NK-92 (cell line): ENCODE data around the gene KRTAP3-1.

ENCODE experiments used
- DNase-seq: peaks from one replicate; lab custom pipeline; 2025; ENCODE audit not compliant: unreplicated experiment; lab: John Stamatoyannopoulos, UW

KRTAP3-1 gene

GRCh38 chr17:40980596-40980995 is 28.3 kb downstream of the KRTAP3-1 start:
- no peak for DNase-seq

- no peak for DNase-seq
These were observed 28.8 kb downstream of the KRTAP3-1 start for GRCh38 chr17:40980117-40980516.

- no peak for DNase-seq
These were observed 30.3 kb downstream of the KRTAP3-1 start for GRCh38 chr17:40978575-40979151.

DNA sequence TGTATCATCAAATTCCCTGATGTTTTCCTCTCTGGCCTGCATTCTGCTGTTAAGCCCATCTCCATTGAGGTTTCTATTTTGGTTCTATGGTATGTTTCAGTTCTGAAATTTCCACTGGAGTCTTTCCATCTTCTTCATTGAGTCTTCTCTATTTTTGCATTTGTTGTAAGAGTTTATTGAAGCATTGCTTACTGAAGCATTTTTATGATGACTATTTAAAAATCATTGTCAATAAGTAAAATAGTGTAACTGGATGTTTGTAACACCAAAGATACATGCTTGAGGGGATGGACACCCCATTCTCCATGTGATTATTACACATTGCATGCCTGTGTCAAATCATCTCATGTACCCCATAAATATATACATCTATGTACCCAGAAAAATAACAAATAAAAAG is 33.4 kb downstream of the KRTAP3-1 start:
- no peak for DNase-seq

- no peak for DNase-seq
These were observed 34.6 kb downstream of the KRTAP3-1 start for GRCh38 chr17:40974366-40974765.

GRCh38 chr17:40967582-40967981 is 41.3 kb downstream of the KRTAP3-1 start:
- no peak for DNase-seq

DNA sequence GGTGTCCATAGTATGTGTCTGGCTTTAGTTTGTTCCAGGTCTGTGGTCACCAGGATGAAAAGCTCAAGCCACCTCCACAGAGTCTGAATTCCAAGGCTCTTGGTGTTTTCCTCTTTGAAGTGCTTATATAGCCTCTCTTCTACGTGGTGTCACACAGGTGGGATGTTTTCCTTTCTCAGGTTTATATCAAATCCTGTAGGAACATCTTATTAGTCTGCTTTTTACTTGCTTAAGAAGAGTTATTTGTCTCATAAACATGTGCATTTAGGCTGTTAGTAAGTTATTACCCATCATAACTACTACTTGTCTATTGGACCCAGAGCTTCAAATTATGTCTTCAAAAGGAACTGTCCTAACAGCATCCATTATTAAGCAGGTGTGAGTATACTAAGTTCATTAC is 42.1 kb downstream of the KRTAP3-1 start, which contains the start of gene KRT39:
TSS of gene KRT39 (minus strand) at position 101 of the 400 bp plus-strand sequence. CDS start at position 9, 92 bp downstream.
- no peak for DNase-seq

GRCh38 chr17:40963838-40964237 is 45.1 kb downstream of the KRTAP3-1 start:
- DNase-seq = no peak

- no peak for DNase-seq
These were observed 46.8 kb downstream of the KRTAP3-1 start for GRCh38 chr17:40962059-40962561.

- DNase-seq = no peak
These were observed 47.3 kb downstream of the KRTAP3-1 start for GRCh38 chr17:40961591-40961990.

DNA sequence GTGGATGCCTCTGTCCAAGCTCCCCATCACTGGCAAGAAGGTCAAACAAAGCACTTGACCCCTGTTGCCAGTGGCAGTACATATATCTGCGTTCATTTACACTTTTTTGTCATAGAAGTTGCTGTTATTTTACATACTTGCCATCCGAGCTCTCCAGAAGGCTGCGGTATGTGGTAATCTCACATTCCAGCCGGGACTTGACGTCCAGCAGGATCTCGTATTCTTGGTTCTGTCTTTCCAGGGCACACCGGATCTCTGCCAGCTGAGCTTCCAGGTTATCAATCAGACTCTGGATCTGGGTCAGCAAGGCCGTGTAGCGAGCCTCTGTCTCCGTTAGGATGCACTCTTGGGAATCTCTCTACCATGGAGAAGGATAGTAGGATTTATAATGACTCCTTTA is 48.8 kb downstream of the KRTAP3-1 start:
- DNase-seq = no peak
